ENCODE measurements around the gene TNFRSF14. TPM values are rescaled to one million over a fixed set of nuclear protein-coding genes. Genes with fewer than 3 reads are reported as not detected.

The TNFRSF14 gene
- total RNA-seq, 1 donor: 17.7 TPM

DNA sequence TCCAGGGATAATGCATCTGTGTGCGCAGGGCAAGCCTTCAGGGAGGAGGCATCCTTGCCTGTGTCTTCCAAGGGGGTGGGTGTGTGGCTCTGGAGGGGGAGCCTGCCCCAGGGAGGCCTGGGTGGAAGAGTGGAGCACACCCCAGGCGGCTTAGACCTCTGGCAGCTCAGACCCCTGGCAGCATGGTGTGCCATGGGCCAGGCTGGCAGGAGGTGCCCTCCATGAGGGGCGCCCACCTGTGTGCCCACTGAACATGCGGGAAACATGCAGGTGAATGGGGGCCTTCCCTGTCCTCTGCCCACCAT lies 28.7 kb upstream of the TNFRSF14 start:
- H3K4me3 ChIP-seq (ENCODE audit: low read depth, low read length): no peak overlapping the region
- TF ChIP-seq CTCF (IDR thresholded peaks at IDR 0.05; ENCODE audit: insufficient read depth, low read depth, low read length): no peak
- no peak for DNase-seq (ENCODE audit: low read depth)

- DNase-seq (ENCODE audit: low read depth): no peak
- TF ChIP-seq CTCF (IDR thresholded peaks at IDR 0.05; ENCODE audit: insufficient read depth, low read depth, low read length): no peak
- H3K4me3 ChIP-seq (ENCODE audit: low read depth, low read length): no peak overlapping the region
Observed at GRCh38 chr1:2528016-2528415, 28.2 kb upstream of the TNFRSF14 start.

GRCh38 chr1:2528611-2528965 lies 27.6 kb upstream of the TNFRSF14 start:
- no peak for TF ChIP-seq CTCF (IDR thresholded peaks at IDR 0.05; ENCODE audit: insufficient read depth, low read depth, low read length)
- no peak overlapping the region for H3K4me3 ChIP-seq (ENCODE audit: low read depth, low read length)
- DNase-seq (ENCODE audit: low read depth): no peak

- no peak for TF ChIP-seq CTCF (IDR thresholded peaks at IDR 0.05; ENCODE audit: insufficient read depth, low read depth, low read length)
- no peak overlapping the region for H3K4me3 ChIP-seq (ENCODE audit: low read depth, low read length)
- DNase-seq (ENCODE audit: low read depth): no peak
Observed at GRCh38 chr1:2528966-2529783, 27.0 kb upstream of the TNFRSF14 start.

- TF ChIP-seq CTCF (IDR thresholded peaks at IDR 0.05; ENCODE audit: insufficient read depth, low read depth, low read length): no peak
- no peak within 1 kb of the TSS for H3K4me3 ChIP-seq (ENCODE audit: low read depth, low read length)
- no peak for DNase-seq (ENCODE audit: low read depth)
Observed at GRCh38 chr1:2529784-2530512, 26.2 kb upstream of the TNFRSF14 start, which contains the start of gene HES5. Gene HES5, minus strand, starts transcription at chr1:2530263. Its CDS starts 99 bp downstream, at chr1:2530164.

- H3K4me3 ChIP-seq (ENCODE audit: low read depth, low read length): no peak overlapping the region
- TF ChIP-seq CTCF (IDR thresholded peaks at IDR 0.05; ENCODE audit: insufficient read depth, low read depth, low read length): no peak
- DNase-seq (ENCODE audit: low read depth): no peak
Observed at GRCh38 chr1:2530513-2531361, 25.4 kb upstream of the TNFRSF14 start.

Measured in fibroblast of villous mesenchyme (primary cell).